GM21423 (cell line): Measurements from ENCODE around the gene OR2T11.
"Not testable (repeated sequence)": the region's sequence is repeated elsewhere in the genome, so short reads cannot be mapped to it uniquely, and the experiment has no call there.

Source experiments
- ATAC-seq: cut with Tn5 transposase; IDR thresholded peaks from one replicate; pipeline ENCODE4 v1.9.1; 2021; ENCODE audit warnings: mild to moderate bottlenecking, moderate library complexity; ENCODE audit not compliant: unreplicated experiment

Gene OR2T11, protein sequence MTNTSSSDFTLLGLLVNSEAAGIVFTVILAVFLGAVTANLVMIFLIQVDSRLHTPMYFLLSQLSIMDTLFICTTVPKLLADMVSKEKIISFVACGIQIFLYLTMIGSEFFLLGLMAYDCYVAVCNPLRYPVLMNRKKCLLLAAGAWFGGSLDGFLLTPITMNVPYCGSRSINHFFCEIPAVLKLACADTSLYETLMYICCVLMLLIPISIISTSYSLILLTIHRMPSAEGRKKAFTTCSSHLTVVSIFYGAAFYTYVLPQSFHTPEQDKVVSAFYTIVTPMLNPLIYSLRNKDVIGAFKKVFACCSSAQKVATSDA

DNA sequence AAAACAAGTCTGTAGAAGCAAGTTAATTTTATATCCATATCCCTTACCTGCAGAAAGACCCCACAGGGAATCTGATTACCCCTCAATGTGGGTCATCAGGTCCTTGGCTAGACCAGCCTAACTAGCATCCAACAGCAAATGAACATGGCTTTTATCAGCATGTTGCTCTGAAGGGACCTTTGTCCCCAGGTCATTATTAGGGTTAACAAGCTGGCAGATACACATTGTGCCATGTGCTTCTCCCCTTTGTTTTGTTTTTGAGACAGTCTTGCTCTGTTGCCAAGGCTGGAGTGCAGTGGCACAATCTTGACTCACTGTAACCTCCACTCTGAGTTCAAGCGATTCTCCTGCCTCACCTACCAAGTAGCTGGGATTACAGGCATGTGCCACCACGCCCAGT lies at the start of gene OR2T11:
Gene OR2T11 (minus strand): TSS at position 101 of the 400 bp plus-strand sequence. CDS start 7,963 bp downstream, outside the sequence.
- ATAC-seq = not testable (repeated sequence)

DNA sequence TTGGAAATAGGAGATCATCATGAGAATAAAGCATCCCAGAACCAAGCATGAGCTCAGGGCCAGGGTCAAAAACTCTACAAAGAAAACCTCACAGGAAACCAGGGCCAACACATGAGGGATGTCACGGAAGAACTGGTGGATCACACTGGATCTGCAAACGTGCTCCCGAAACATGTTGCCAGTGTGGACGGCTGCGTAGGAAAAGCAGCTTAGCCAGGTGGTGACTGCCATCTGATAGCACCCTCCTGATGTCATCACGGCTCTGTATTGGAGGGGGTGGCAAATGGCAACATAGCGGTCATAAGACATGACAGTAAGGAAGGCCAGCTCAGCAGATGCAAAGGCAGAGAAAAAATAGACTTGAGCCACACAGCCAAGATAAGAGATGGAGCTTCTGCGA lies 46.8 kb upstream of the OR2T11 start:
- no peak for ATAC-seq

DNA sequence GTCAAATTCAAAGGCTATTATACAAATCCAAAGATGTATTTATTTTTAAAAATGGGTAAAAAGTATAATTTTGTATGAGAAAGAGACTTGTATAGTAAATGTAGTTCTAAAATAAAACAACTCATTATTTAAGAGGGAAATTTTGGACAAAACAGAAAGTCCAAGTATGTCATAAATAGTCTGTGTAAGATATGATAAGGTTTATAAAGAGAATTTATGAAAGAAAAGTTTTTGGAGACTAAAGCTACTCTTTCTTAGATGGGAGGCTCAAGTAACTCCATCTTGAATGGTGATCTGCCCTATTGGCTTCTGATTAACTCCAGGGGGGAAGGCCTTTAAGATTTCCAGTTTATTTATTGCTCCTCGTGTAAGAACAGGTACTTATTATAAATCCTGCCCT lies 35.1 kb upstream of the OR2T11 start:
- no peak for ATAC-seq

DNA sequence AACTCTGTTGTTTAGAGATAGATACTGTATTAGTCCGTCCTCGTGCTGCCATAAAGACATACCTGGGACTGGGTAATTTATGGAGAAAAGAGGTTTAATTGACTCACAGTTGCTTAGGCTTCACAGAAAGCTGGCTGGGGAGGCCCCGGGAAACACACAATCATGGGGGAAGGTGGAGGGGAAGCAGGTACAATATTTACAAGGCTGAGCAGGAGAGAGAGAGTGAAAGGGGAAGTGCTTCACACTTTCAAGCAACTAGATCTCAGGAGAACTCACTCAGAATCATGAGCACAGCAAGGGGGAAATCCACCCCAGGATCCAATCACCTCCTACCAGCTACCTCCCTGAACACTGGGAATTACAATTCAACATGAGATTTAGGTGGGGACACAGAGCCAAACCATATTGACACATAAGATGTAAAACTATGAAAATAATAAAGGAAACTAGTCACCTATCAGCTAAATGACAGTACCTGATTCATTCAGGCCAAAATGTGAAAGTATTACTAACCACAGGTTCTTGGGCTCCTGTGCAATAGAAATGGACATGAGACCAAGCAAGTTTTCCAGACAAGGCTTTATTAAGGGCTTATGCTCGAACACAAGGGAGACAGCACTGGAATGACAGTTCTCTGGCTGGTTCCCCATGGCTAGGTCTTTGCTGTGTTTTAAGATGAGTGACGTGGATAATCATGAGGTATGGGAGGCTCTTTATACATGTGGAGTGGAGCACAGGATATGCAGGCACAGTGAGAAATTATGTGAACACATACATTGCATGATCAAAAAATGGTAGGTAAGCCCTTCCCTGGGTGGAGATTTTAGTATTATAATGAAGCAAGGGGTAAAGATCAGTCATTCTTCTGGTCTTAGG lies 28.8 kb upstream of the OR2T11 start:
- ATAC-seq = peak; percentile 98

DNA sequence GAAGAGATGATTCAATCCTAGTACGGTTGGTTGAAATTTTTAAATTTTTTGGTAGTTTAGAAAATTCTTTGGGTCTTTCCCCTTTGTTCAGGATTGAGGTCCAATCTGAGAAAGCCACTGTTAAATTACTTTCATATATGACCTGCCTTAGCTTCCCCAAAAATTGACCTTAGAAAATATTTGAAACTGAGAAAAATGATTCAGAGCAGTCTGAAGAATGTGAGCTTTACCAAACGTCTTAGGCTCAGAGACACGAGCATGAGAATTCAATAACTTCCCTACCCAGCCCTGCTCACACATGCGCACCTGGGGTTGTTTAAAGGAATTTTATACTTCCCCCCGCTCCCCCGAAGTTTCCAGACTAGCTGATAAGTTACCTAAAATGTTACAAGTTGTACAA lies 21.9 kb upstream of the OR2T11 start:
- peak; percentile 69 for ATAC-seq

DNA sequence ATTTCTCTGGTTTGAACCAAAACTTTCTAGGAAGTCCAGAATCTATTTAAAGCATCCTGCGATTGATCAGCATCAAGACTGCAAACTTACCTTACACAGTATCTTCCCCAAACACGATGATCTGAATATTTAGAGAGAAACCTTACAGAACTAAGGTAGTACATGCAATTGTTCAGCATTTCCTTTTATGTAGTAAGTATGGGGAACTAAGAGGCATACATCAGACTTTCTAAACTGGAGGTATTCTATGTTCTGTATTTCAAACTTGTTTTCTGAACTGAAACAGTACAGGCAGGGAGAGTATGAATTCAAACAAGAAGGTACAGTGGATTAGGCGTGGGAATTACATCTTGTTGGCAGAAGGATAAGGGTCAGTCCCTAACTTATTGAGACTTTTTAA lies 20.5 kb upstream of the OR2T11 start, which contains the start of gene OR2T27:
Gene OR2T27 (minus strand): TSS at position 175 of the 400 bp plus-strand sequence. CDS start 4,644 bp downstream, outside the sequence.
- peak; percentile 44 for ATAC-seq

DNA sequence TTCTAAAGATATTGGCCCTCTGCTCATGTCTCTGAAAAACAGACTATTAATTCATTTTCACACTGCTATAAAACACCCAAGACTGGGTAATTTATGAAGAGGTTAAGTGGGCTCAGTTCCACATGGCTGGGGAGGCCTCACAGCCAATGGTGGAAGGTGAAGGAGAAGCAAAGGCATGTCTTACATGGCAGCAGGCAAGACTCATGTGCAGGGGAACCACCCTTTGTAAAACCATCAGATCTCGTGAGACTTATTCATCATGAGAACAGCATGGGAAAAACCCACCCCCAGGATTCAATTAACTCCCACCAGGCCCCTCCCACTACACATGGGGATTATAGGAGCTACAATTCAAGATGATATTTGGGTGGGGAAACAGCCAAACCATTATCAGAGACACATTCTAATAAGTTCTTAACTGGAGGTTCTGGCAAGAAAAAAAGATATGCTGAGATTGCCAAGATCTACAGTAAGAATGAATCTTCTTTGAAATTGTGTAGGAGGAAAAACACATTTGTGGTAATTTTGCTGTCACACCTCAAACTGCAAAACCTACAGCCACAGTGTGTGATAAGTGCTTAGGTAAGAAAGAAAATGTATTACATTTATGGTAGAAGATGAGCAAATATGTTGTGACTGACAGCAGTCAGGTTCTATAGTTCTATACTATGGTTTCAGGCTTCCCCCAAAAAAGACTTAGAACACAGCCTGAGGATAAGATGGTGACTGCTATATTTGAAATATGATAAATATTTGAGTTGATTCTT lies 14.1 kb upstream of the OR2T11 start:
- ATAC-seq = not testable (repeated sequence)

DNA sequence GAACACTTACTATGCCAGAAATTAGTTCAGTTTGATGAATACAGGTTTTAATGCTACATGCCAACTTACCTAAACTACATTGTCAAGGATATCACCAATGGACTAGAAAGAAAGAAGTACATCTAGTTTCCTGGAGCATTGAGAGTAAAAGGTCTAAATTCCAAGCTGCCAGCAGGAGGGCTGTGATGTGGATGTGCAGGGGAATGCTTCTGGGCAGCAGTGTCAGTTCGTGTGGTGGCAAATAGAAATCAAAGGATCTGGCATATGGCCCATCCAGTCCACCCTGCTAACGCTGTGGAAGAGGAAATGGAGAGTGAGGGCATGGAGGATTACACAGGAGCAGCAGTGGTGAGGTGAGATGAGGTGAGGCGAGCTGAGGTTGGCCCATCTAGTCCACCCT lies 10.3 kb upstream of the OR2T11 start, which contains the start of gene OR2T35:
Gene OR2T35 (minus strand): TSS at position 101 of the 400 bp plus-strand sequence. CDS start 6,020 bp downstream, outside the sequence.
- not testable (repeated sequence) for ATAC-seq

DNA sequence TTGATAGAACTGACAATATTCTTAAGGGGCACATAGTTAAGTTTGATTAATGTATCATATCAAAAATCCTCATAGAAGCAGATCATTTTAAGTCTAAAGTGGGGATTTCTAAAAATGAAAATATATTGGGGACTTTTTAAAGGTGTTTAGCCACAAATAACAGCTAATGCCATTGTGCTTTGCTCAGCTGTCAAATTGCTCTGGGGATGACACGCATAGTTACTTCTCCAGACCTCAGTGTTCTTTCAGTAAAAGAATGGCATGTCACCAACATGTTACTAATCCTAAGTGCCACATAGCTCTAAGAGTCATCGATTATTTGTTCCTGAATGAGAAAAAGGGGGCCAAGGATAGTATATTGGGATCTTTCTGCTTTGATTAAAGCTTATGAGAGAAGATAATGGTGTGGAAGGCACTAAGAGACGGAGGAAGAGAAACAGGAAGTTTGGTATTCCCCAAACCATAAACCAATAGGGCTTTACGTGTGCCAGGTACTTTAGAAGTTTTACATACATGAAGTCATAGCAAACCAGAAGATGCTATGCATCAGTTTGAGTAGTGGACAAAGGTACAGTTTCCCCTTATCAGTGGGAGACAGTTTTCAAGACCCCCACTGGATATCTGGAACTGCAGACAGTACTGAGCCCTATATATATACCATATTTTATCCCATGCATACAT lies 8.2 kb upstream of the OR2T11 start:
- ATAC-seq = peak; percentile 69

DNA sequence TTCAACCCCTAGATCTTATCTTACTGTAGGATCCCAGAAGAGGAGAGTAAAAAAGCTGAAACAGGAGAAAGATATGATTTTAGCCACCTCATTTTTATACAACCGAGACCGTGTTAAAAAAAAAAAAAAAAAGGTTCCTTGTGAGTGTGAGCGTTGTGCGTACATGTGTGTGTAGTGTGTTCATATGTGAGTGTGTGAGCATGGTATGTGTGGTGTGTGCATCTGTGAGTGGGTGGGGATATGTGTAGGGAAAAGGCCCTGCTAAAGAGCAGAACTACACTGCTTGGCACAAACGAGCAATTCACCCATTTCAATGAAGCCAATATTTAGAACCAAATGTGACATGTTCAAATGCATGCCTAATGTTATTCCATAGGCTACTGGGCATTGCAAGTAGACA lies 6.7 kb upstream of the OR2T11 start:
- ATAC-seq = not testable (repeated sequence)

DNA sequence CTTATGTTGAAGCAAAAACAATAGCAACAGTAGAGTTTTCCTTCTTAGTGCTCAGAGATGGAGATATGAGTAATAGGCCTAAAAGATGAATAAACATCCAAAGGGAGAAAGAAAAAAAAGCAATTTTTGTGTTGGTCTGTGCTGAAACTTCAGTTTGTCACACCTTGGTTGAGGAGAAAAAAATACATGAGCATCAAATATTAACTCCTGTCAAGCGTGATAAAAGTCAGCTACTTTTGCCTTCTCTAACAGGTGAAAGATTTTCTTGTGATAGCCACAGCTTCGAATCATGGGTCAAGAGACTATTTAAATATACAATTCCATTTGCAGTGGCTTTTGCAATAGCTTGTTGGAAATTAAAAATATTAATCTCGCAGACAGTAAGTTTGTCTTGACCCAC lies 6.0 kb upstream of the OR2T11 start:
- ATAC-seq = peak; percentile 49

DNA sequence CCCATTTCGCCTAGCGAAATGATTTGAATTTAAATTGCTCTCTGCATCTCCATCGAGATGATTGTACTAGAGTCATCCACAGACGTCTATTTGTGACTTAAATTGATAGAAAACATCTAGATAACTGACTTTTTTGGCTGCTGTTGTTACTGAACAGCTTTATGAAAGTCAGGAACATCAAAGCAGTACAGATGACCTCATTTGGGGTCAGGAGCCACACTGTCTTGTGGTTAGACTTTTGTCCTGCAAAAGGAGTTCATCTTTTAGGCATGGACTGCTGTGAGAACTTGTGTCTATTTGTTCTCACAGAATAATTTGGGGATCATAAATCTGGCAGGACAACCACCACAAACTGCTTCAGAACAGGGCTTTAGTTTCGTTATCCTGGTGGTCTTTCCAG lies 4.8 kb upstream of the OR2T11 start:
- ATAC-seq = peak; percentile 37

DNA sequence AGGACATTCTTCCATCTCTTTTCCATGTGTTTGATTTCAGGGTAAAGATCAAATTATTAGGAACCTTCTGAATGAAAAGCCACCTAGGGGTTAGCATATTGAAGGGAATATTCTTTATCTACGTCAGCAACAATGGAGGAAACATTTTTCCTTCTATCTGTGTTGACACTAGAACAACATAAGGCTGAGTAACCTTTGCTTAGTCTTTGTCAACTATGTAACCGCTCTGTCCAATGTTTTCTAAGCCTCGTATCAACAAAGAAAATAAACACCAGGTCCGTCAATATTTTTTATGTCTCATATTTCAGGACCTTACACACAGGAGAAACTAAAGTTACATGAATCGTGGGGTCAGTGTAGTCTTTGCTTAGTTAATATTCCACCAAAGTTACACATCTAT lies 1.7 kb upstream of the OR2T11 start:
- not testable (repeated sequence) for ATAC-seq

DNA sequence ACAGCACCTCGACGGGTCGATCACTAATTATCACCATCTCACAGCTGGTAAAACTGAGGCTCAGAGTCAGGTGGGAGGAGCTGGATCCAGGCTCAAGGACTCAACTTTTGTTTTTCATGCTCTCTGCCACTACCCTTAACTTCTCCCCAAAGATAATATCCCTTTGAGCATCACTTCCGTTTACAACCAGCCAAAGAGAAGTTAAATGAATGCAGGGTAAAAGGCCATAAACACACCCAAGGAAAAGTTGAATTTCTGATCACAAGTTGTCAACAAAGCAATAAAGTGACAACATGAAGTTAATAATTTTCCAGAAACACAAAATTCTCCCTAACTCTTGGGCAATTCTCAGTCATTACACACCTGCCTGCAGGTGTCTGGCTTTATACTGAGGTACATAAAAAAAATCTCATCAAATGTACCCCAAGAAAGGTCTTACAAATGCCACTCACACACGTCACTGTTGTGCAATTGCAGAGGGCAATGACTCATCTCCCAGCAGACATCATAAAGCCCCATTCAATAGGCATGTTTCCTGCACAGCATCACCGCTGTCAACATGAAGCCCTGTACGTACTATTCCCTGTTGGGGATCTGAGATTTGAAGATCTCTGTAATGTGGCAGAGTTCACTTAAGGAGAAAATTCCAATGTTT lies 3.4 kb downstream of the OR2T11 start:
- no peak for ATAC-seq

DNA sequence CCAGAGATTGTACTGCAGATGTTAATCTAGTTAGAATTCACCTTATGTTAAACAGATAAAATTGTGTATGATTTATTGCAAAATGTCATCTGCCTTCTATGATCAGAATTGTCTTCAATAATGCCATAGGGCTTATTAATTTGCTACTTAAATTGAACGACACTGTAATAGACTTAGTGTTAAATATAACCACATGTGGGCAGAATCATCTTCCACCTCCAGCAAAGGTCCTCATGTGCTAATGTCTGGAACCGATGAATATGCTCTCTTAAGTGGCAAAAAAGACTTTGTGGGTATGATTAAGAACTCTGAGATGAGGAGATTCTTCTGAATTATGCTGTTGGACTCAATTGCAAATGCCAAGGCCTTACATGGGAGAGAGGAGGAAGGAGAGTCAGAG lies 4.3 kb downstream of the OR2T11 start:
- ATAC-seq = no peak

DNA sequence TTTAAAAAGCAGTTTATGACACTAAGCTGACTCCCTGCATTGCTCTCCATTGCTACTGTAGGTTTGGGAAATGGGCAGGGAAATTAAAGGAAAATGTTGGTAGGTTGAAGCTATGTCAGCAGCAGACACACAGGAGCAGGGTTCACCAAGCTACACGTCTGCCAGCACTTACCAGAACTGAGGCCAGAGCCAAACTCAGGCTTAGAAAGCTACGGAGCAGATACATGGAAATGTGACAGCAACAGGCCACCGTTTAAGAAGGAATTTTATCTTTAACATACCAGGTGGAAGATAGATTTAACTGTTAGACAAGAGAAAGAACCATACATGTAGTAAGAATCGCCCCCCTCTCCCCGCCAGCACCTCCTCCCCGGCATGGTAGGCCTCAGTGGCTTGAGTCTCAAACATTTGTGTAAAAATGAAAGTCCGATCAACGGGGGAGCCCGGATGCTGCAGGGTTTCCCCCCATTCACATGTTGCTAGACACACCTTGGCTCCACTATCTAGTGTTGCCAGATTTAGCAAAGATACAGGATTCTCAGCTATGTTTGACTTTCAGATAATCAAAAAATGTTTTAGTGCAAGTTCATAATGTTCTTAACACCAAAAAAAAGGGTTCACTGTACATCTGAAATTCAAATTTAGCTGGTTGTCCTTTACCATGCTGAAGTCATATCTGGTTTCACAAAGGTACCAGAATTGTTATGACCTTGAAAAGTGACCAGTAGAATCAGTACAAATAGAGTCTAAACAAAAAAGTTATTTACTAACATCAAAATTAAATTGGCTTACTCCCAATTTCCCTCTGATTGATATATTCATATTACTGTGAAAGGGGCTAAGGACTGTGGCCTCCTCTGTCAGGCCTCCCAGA lies 6.7 kb downstream of the OR2T11 start:
- peak; percentile 94 for ATAC-seq

DNA sequence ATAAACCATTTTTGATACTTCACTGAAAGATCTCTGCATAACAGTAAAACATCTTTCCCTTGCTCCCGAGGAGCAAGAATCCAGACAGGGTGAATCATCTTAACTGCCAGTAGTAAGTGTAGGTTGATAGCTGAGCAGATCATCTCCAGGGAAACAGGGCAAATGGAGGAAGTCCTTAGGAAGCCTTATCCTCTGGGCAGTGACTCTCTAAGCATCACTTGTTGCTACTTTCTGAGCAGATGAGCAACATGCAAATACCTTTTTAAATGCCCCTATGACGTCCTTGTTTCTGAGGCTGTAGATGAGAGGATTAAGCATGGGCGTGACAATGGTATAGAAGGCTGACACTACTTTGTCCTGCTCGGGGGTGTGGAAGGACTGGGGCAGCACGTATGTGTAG lies 8.9 kb downstream of the OR2T11 start:
- no peak for ATAC-seq

DNA sequence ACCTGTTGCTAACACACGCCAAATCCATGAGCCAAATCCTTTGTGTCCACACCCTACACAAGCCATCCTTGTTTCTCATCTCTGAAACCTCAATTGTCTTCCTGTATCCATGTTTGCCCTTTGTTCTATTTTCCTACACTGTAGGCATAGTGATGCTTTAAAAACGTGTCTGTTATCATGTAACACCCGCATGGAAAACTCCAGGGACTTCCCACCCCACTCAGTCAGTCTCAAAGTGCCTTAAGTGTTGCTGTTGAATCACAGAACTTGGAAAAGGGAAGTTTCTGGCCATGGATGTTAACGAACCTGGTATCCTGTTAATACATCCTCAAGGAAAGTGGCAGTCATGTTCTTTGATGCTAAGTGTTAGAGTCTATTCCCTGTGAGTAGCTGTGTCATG lies 9.7 kb downstream of the OR2T11 start:
- ATAC-seq = no peak

DNA sequence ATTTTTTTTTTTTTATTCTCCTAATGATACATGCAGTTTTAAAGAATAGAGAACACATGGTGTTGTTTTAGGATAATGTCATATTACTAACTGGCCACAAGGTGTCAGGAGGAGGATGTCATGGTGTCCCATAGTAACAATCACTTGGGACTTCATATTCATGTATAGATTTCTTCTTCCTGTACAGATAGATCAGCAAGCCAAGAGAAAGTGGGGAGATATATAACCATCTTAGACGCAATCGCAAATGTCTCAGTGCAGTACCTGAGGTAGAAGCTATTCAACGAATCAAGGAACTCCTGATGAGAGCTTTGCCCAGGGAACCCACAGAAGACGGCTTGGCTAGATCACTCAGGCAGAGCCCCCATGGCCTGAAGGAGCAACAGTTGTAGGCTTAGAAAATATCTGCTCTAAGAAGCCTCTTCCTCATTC lies 12.3 kb downstream of the OR2T11 start:
- peak; percentile 91 for ATAC-seq
